Activated T-cell treated with anti-CD3 and anti-CD28 coated beads, Interleukin-2, amount 50 U/mL, for 4 hours (primary cell): ENCODE measurements around the gene NAT14. TPM values are rescaled to one million over a fixed set of nuclear protein-coding genes. Genes with fewer than 3 reads are reported as not detected.

Source experiments
- ATAC-seq, 2 donors: fragments of 200-7000 bp; cut with Tn5 transposase; one replicate each; pipeline ENCODE4 v1.10.0; 2021
- DNase-seq: peaks from one replicate; pipeline ENCODE4 v3.0.0-alpha.2; 2020
- H3K27me3 Mint-ChIP-seq: one replicate; pipeline ENCODE4 v1.8.0; 2021; ENCODE audit warnings: low read depth, mixed read lengths
- H3K36me3 Mint-ChIP-seq: one replicate; pipeline ENCODE4 v1.8.0; 2022; ENCODE audit warnings: mixed read lengths; ENCODE audit not compliant: insufficient read depth
- H3K4me1 Mint-ChIP-seq: one replicate; pipeline ENCODE4 v1.8.0; 2021; ENCODE audit warnings: low read depth, mixed read lengths
- H3K4me3 Mint-ChIP-seq: one replicate; pipeline ENCODE4 v1.8.0; 2021; ENCODE audit warnings: mild to moderate bottlenecking, moderate library complexity, mixed read lengths
- H3K9me3 Mint-ChIP-seq: one replicate; pipeline ENCODE4 v1.8.0; 2021; ENCODE audit warnings: mixed read lengths
- total RNA-seq, 3 donors: library from RNA; stranded (reverse); gene quantifications; one replicate each; pipeline ENCODE4 v1.2.1, GENCODE V29; 2021

NAT14 gene, protein sequence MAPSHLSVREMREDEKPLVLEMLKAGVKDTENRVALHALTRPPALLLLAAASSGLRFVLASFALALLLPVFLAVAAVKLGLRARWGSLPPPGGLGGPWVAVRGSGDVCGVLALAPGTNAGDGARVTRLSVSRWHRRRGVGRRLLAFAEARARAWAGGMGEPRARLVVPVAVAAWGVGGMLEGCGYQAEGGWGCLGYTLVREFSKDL
- 10 to 100 TPM; 16.0 to 23.4 (median 17.6) TPM for total RNA-seq

DNA sequence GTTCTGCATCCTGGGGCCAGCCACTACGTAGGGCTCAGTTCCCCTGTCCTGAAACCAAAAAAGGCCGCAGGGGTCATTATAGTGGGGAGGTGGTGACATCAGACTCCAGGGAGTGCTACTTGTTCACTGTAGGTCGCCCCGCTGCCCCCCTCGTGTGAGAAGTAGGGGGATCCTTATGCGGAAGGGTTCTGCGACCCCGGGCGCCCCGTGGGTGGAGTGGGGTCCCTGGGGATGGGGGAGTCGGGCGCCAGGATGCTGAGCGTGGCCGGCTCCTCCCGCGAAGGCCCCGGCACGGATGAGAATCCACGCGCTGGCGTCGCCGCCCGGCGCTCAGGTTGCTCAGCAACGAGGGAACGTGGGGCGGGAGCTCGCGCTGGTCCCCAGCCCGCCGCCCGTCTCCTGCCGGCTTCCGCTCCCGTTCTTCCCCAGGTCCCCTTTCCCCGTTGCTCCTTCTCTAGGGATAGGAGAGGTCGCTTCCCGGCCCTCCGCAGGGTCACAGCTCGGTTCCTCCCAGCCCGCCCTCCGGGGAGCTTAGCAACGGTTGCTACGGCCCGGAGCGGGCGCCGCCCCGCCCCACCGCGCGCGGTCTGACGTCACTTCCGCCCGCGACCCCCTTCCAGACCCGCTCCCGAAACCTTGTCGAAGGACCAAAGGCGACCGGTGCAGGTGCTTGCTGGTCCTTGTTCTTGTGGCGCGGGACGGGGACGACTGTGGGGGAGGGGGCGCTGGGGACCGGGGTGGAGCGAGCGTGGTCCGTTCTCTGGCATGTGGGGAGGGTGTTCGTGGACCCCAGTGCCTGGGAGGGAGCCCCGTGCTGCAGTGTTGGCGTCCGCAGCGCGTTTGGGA is at the start of gene NAT14:
TSS of gene NAT14 (plus strand) at position 596 of the 846 bp plus-strand sequence. CDS start 521 bp downstream, outside the sequence.
- ATAC-seq (peak; percentile 78 to 82), DNase-seq (peak; percentile 47)
- Mint-ChIP-seq H3K36me3 (peaks cover 2% of the 10 kb centered on the region), H3K9me3 (no peaks in the 10 kb centered on the region), H3K27me3 (no peaks in the 10 kb centered on the region), H3K4me1 (peaks cover 18% of the 10 kb centered on the region), H3K4me3 (peak within 1 kb of the TSS; percentile 79)

DNA sequence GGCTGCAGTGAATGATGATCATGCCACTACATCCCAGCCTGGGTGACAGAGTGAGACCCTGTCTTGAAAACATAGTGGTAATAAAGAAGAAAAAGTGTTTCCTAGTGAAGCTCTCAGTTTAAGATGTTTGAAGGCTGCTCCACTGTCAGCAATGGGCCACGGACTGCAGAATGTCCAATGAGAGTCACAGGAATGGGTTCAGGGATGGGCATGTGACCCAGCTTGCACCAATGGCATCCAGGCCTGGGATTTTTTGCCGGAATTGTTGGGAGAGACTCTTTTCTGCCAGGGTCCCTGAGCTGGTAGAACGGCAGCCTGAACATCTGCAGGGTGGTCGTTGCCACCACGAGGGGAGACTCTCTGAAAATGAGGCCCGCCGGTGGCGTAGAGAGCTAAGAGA is 48.1 kb upstream of the NAT14 start:
- DNase-seq: no peak
- Mint-ChIP-seq H3K36me3 (no peaks in the 10 kb centered on the region), H3K9me3 (no peaks in the 10 kb centered on the region), H3K4me3 (no peak overlapping the region), H3K27me3 (peaks cover 57% of the 10 kb centered on the region), H3K4me1 (peaks cover 12% of the 10 kb centered on the region)
- ATAC-seq: no peak

DNA sequence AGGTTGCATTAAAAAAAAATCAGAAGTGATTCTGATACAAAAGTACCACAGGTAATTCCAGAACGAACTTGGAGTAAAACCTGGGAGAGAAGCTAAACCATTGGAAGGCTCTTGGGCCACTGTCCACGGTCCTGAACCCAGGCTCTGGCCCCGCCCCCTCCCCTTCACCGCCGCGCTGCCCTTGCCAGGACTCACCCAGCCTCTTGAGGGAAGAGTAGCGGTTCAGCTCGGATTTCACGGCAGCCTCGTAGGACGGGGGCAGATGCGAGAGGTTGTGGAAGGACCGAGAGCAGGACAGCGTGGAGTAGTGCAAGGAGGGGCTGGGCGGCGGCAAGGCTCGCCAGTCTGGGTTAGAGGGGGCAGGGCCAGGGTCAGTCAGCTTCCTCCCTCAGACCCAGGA is 47.6 kb upstream of the NAT14 start:
- Mint-ChIP-seq H3K36me3 (no peaks in the 10 kb centered on the region), H3K4me1 (peaks cover 15% of the 10 kb centered on the region), H3K9me3 (no peaks in the 10 kb centered on the region), H3K27me3 (peaks cover 53% of the 10 kb centered on the region), H3K4me3 (no peak overlapping the region)
- DNase-seq (no peak), ATAC-seq (no peak)

DNA sequence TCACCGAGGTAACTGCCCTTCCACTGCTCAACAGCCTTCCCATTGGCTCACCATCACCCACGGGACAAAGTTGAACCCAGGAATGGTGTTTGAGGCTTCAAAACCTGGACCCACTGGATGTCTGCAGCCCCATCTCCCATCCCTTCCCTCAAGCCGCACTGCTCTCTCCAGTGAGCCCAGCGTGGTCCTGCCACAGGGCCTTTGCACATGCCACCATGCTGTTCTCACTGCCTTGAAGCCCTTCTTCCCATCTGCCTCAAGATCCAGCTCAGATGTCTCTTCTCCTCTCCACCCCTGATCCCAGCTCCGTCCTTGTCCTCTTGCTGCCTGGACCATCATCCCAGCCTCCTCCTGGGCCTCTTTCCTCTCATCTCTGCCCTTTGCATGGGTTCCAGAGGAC is 45.9 kb upstream of the NAT14 start:
- H3K36me3 Mint-ChIP-seq: no peaks in the 10 kb centered on the region
- no peaks in the 10 kb centered on the region for H3K9me3 Mint-ChIP-seq
- peaks cover 22% of the 10 kb centered on the region for H3K4me1 Mint-ChIP-seq
- ATAC-seq (no peak), DNase-seq (no peak)
- no peak overlapping the region for H3K4me3 Mint-ChIP-seq
- peaks cover 60% of the 10 kb centered on the region for H3K27me3 Mint-ChIP-seq

DNA sequence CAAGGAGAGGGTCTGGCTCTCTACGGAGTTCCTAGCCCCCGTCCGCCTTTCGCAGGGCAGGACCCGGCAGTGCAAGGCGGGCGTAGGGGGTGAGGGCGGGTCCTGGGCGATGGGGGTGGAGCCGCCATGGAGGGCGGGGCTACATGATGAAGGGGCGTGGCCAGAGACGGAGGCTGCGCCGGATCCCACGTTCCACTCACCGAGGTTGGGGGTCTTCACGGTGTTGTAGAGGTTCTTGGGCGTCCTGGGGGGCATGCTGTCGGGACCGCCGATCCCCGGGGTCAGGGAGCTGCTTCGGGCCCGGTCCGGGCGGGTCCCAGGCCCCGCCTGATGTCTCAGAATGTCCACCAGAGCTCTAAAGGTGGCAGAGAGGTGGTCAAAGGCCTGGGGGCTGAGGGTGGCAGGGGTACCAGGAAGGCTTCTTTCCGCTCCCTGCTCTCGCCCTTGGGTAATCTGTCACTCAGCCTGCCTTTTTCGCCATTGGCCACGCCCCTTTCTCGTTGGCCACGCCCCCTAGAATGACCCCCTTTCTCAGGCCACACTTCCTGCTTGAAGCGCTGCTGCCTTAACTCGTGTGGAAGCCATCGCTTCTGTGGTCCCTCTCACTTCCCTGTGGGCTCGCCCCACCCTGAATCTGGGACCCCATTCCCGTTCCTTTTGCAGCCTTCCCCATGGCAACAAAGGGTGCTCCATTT is 44.4 kb upstream of the NAT14 start:
- no peaks in the 10 kb centered on the region for H3K9me3 Mint-ChIP-seq
- H3K36me3 Mint-ChIP-seq: no peaks in the 10 kb centered on the region
- DNase-seq: no peak
- peaks cover 74% of the 10 kb centered on the region for H3K27me3 Mint-ChIP-seq
- peak overlapping the region; percentile 0 for H3K4me3 Mint-ChIP-seq
- H3K4me1 Mint-ChIP-seq: peaks cover 22% of the 10 kb centered on the region
- no peak for ATAC-seq

DNA sequence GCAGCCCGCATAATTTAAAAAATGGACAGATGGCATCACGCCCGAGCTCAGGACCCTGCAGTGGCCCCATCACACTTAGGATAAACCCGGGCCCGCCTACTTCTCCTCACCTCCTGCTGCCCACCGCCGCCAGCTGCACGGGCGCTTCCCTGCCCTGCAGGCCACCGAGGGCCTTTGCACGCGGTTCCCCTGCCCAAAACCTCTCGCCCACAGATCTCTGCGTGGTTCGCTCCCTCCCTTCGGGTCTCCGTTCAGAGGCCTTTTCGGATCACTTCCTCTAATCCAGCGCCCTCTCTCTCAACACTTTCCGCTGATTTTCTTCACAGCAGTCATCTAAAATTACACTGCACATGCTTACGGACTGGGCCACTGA is 43.7 kb upstream of the NAT14 start:
- DNase-seq: no peak
- Mint-ChIP-seq H3K27me3 (peaks cover 80% of the 10 kb centered on the region), H3K4me3 (peak overlapping the region; percentile 7), H3K4me1 (peaks cover 22% of the 10 kb centered on the region), H3K9me3 (no peaks in the 10 kb centered on the region), H3K36me3 (no peaks in the 10 kb centered on the region)
- ATAC-seq: no peak

DNA sequence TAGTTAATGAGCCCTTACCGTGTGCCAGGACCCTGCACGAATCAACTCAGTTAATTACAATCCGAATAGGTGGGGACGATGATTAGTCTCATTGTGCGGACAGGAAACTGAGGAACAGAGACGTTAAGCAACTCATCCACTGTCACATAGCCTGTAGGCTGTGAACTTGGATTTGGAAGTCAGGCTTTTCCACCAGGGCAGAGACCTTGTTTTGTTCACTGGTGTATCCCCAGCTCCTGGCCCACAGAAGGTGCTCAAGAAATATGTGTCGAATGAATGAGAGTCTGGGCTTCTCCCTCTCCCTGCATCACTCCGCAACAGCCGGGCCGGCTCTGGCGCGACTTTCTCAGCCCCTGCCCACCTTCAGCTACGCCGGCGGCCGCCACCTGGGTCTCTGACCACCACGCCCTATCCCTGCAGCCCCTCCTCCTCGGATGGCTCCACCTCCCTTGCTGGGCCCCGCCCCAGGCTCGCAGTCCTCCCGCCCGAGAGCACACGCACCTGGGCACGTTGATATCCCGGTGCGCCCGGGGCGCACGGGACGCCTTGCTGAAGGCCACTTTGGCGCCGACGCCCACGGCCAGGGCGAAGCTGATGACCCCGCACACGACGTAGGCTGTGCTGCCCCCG is 43.2 kb upstream of the NAT14 start:
- Mint-ChIP-seq H3K27me3 (peaks cover 77% of the 10 kb centered on the region), H3K36me3 (no peaks in the 10 kb centered on the region), H3K4me1 (peaks cover 22% of the 10 kb centered on the region), H3K9me3 (no peaks in the 10 kb centered on the region), H3K4me3 (peak overlapping the region; percentile 7)
- peak; percentile 34 to 45 for ATAC-seq
- no peak for DNase-seq

DNA sequence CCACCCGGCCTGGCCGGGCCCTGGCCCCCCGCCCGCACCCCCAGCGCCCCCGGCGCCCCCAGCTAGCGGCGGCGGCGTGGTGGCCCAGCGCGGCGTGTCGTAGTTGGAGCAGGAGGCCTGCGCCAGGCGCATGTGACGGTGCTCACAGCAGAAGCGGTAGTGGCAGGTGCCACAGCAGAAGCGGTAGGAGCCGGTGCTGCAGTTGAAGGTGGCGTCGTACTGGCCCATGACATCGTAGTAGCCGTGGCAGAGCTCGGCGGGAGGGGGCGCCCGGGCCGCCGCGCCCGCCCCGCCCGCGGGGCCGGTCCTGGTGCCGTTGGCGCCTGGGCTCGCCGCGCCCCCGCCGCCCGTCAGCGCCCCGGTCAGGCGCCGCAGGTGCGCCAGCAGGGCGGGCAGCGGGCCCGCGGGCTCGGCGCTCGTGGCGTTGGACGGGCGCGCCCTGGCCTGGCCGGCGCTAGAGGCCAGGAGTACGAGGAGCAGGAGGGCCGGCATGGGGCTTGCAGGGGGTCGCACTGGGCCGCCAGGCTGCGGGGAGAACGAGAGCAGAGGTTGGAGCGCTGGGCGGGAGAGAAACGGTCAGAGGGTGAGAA is 42.5 kb upstream of the NAT14 start:
- ATAC-seq (peak; percentile 53 to 55), DNase-seq (no peak)
- Mint-ChIP-seq H3K4me3 (no peak overlapping the region), H3K27me3 (peaks cover 71% of the 10 kb centered on the region), H3K36me3 (no peaks in the 10 kb centered on the region), H3K9me3 (no peaks in the 10 kb centered on the region), H3K4me1 (peaks cover 22% of the 10 kb centered on the region)

DNA sequence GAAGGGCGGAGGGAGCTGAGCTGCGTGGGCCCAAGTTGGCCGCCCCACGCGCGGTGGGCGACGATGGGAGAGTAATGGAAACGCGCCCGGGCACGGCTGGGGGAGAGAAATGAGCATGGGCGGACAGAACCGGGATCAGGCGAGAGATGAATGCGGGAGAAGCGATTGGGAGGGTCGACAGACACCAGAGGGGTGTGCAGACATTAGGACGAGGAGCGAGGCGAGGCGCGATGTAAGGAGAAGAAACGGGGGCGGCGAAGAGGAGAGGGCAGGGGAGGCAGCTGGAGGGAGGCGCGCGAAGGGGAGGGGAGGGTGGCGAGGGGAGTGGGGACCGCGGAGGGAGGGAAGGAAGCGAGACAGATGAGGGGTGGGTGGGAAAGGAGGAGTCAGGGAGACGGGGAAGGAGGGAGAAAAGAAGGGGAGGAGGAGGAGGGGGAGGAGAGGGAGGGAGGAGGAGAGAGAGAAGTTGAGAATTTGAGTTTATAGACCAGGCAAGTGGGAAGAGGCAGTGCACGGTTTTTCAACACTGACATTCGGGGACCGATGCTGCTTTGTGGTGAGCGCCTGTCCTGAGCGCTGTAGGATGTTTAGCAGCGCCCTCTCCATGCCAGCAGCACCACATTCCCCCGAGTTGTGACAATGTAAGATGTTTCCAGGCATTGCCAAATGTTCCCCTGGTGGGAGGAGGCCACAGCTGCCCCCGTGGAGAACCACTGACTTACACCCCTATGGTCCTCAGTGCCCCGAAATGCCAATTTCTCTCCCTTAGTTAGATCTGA is 41.8 kb upstream of the NAT14 start, which contains the start of gene SHISA7:
TSS of gene SHISA7 (minus strand) at position 256 of the 779 bp plus-strand sequence. CDS start 437 bp downstream, outside the sequence.
- no peak for DNase-seq
- Mint-ChIP-seq H3K4me1 (peaks cover 22% of the 10 kb centered on the region), H3K9me3 (no peaks in the 10 kb centered on the region), H3K36me3 (no peaks in the 10 kb centered on the region), H3K4me3 (peak within 1 kb of the TSS; percentile 26), H3K27me3 (peaks cover 67% of the 10 kb centered on the region)
- no peak for ATAC-seq

DNA sequence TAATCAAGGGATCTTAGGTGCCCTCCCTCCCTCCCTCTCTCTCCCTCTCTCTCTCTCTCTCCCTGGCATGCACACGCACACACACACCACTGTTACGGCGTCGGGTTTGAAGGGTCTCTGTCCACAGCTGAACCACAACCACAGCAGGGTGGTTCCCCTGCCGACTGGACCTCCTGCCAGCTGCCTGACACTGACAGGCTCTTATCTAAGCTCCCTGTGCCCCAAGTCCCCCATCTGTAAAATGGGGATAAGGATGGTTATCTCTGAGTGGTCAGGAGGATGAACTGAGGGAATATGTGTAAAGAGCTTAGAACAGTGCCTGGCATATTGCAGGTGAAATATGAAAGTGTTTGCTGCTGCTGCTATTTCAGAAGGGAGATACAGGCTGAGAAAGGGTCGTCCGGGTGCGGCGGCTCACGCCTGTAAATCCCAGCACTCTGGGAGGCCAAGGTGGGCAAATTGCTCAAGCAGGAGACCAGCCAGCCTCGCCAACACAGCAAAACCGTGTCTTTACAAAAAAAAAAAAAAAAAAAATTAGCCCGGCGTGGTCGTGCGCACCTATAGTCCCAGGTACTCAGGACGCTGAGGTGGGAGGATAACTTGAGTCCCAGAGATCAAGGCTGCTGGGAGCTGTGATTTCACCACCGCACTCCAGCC is 41.0 kb upstream of the NAT14 start:
- no peaks in the 10 kb centered on the region for H3K9me3 Mint-ChIP-seq
- H3K4me3 Mint-ChIP-seq: no peak overlapping the region
- H3K27me3 Mint-ChIP-seq: peaks cover 59% of the 10 kb centered on the region
- ATAC-seq: no peak
- DNase-seq: no peak
- no peaks in the 10 kb centered on the region for H3K36me3 Mint-ChIP-seq
- peaks cover 22% of the 10 kb centered on the region for H3K4me1 Mint-ChIP-seq

DNA sequence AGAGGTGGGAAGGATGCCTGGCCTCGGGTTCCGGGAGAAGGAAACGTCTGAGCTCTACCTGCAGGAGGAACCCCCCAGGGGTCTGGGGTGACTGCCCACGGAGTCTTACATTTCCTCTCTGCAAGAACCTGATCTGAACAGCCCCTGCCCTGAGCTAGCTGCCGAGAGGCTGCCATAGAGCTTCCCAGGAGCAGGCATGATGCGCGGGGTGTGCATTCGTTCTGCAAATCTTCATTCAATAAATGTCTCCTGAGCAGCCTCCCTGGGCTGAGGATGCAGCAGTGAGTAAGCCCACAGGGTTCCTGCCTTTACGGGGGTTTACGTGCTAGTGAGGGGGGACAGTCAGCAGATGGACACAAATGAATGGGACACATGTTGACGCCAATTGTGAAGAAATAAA is 40.3 kb upstream of the NAT14 start:
- ATAC-seq (no peak), DNase-seq (no peak)
- Mint-ChIP-seq H3K4me3 (no peak overlapping the region), H3K9me3 (no peaks in the 10 kb centered on the region), H3K4me1 (peaks cover 22% of the 10 kb centered on the region), H3K36me3 (no peaks in the 10 kb centered on the region), H3K27me3 (peaks cover 52% of the 10 kb centered on the region)

DNA sequence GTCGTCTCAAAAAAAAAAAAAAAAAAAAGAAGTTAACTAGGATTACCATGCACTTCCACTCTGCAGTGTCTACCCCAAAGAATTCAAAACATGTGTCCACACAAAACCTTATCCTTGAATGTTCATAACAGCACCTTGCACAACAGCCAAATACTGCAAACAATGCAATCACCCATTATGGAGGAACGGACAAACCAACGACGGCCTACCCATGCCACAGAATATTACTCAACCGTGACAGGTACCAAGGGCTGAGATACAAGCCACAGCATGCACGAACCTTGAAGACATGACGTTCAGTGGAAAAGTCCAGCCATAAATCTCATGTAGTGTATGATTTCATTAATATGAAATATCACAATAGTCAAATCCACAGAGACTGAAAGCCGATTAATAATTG is 38.9 kb upstream of the NAT14 start:
- no peak for DNase-seq
- H3K4me1 Mint-ChIP-seq: peaks cover 18% of the 10 kb centered on the region
- no peaks in the 10 kb centered on the region for H3K9me3 Mint-ChIP-seq
- H3K36me3 Mint-ChIP-seq: no peaks in the 10 kb centered on the region
- ATAC-seq: no peak
- no peak overlapping the region for H3K4me3 Mint-ChIP-seq
- peaks cover 50% of the 10 kb centered on the region for H3K27me3 Mint-ChIP-seq
